ENCODE results near the gene CHST15. TPM values are rescaled to one million over a fixed set of nuclear protein-coding genes. Genes with fewer than 3 reads are reported as not detected.

CHST15 gene, protein sequence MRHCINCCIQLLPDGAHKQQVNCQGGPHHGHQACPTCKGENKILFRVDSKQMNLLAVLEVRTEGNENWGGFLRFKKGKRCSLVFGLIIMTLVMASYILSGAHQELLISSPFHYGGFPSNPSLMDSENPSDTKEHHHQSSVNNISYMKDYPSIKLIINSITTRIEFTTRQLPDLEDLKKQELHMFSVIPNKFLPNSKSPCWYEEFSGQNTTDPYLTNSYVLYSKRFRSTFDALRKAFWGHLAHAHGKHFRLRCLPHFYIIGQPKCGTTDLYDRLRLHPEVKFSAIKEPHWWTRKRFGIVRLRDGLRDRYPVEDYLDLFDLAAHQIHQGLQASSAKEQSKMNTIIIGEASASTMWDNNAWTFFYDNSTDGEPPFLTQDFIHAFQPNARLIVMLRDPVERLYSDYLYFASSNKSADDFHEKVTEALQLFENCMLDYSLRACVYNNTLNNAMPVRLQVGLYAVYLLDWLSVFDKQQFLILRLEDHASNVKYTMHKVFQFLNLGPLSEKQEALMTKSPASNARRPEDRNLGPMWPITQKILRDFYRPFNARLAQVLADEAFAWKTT
- 71.8 and 88.5 TPM in 2 replicates for total RNA-seq

GRCh38 chr10:124092860-124093773 is at the start of gene CHST15:
Gene CHST15 (minus strand): TSS chr10:124093598. CDS start chr10:124046212, 47,386 bp downstream.

Other genes with a start within 250 kb of the CHST15 start
- 0.65 and 3.8 TPM in 2 replicates for gene CPXM2, start 201.8 kb downstream of the CHST15 start, total RNA-seq

Measured in vein endothelial cell (primary cell).